ENCODE results near the gene AP1S1.
"Not testable (repeated sequence)": the region's sequence is repeated elsewhere in the genome, so short reads cannot be mapped to it uniquely, and the experiment has no call there.

The AP1S1 gene

GRCh38 chr7:101179713-101180112, 25.4 kb downstream of the AP1S1 start:
- Histone ChIP-seq H3K9me3 (ENCODE audit: control insufficient read depth in 1 of 2, low read length in 2 of 2) (no peaks in the 10 kb centered on the region), H3K36me3 (ENCODE audit: control insufficient read depth in 1 of 2, insufficient read depth in 2 of 2, low read length in 2 of 2) (no peaks in the 10 kb centered on the region), H3K4me1 (ENCODE audit: control insufficient read depth in 1 of 2, insufficient read depth in 2 of 2, low read length in 2 of 2) (peaks cover 3% of the 10 kb centered on the region in 2 donors), H3K4me3 (ENCODE audit: low read depth in 1 of 2, low read length in 2 of 2) (no peak overlapping the region), H3K9ac (ENCODE audit: low read depth in 1 of 2, low read length in 2 of 2) (no peak overlapping the region), H3K27me3 (ENCODE audit: control insufficient read depth in 1 of 2, insufficient read depth in 2 of 2, low read length in 2 of 2) (peaks cover 29 to 34% of the 10 kb centered on the region in 2 donors), H3K27ac (ENCODE audit: low read depth, low read length) (no peak overlapping the region)

- Histone ChIP-seq H3K27me3 (ENCODE audit: control insufficient read depth in 1 of 2, insufficient read depth in 2 of 2, low read length in 2 of 2) (peaks cover 29 to 34% of the 10 kb centered on the region in 2 donors), H3K9ac (ENCODE audit: low read depth in 1 of 2, low read length in 2 of 2) (no peak within 1 kb of the TSS), H3K36me3 (ENCODE audit: control insufficient read depth in 1 of 2, insufficient read depth in 2 of 2, low read length in 2 of 2) (no peaks in the 10 kb centered on the region), H3K9me3 (ENCODE audit: control insufficient read depth in 1 of 2, low read length in 2 of 2) (no peaks in the 10 kb centered on the region), H3K4me3 (ENCODE audit: low read depth in 1 of 2, low read length in 2 of 2) (no peak within 1 kb of the TSS), H3K27ac (ENCODE audit: low read depth, low read length) (no peak within 1 kb of the TSS), H3K4me1 (ENCODE audit: control insufficient read depth in 1 of 2, insufficient read depth in 2 of 2, low read length in 2 of 2) (peaks cover 3% of the 10 kb centered on the region in 2 donors)
These were observed 26.0 kb downstream of the AP1S1 start, which contains the start of gene NAT16 for GRCh38 chr7:101180130-101180755. Gene NAT16, minus strand, starts transcription at chr7:101180293. Its CDS starts 5,486 bp downstream, at chr7:101174807.

DNA sequence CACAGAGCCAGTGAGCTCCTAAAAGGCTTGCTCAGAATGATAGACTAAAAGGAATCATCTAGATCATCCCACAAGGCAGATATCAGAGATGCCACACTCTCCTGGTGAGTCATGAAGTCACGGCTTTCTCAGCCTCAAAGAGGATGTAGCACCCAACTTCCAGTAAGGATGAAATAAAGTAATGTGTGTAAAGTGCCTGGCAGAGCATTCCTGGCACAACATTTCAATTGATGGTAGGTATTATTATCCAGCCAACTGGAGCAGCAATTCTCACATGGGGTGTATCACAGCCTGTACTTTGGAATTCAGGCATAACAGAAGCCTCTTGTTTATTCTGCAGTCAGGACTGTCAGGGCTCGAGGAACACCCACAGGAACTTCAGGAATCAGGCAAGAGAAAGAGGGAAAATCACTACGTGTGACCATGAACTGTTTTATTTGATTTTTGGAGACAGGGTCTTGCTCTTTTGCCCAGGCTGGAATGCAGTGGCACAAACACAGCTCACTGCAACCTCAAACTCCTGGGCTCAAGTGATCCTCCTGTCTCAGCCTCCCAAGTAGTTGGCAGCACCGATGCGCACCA, 31.1 kb downstream of the AP1S1 start:
- no peak overlapping the region for H3K4me3 ChIP-seq (ENCODE audit: low read depth in 1 of 2, low read length in 2 of 2)
- no peak overlapping the region for H3K27ac ChIP-seq (ENCODE audit: low read depth, low read length)
- H3K4me1 ChIP-seq (ENCODE audit: control insufficient read depth in 1 of 2, insufficient read depth in 2 of 2, low read length in 2 of 2), result peaks cover under 1 to 3% of the 10 kb centered on the region in 2 donors
- H3K27me3 ChIP-seq (ENCODE audit: control insufficient read depth in 1 of 2, insufficient read depth in 2 of 2, low read length in 2 of 2), result peaks cover 5 to 6% of the 10 kb centered on the region in 2 donors
- H3K9me3 ChIP-seq (ENCODE audit: control insufficient read depth in 1 of 2, low read length in 2 of 2), result no peaks in the 10 kb centered on the region
- no peaks in the 10 kb centered on the region for H3K36me3 ChIP-seq (ENCODE audit: control insufficient read depth in 1 of 2, insufficient read depth in 2 of 2, low read length in 2 of 2)
- H3K9ac ChIP-seq (ENCODE audit: low read depth in 1 of 2, low read length in 2 of 2), result no peak overlapping the region

DNA sequence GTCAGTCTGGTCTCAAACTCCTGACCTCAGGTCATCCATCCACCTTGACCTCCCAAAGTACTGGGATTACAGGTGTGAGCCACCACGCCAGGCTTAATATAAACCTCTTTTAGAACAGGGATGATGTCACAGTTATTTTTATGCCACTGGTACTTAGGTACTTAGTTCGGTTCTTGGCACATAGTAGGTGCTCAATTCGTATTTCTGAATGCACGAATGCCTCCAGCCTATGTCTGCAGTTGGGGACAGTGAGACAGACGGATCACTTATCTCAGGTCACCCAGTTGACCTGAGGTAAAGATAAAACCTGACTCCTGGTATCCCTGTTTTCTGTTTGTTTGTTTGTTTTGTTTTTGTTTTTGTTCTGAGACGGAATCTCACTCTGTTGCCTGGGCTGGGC, 31.9 kb downstream of the AP1S1 start:
- no peaks in the 10 kb centered on the region for H3K9me3 ChIP-seq (ENCODE audit: control insufficient read depth in 1 of 2, low read length in 2 of 2)

GRCh38 chr7:101186844-101187428, 32.7 kb downstream of the AP1S1 start:
- Histone ChIP-seq H3K9ac (ENCODE audit: low read depth in 1 of 2, low read length in 2 of 2) (no peak overlapping the region), H3K4me3 (ENCODE audit: low read depth in 1 of 2, low read length in 2 of 2) (no peak overlapping the region), H3K27ac (ENCODE audit: low read depth, low read length) (no peak overlapping the region), H3K9me3 (ENCODE audit: control insufficient read depth in 1 of 2, low read length in 2 of 2) (no peaks in the 10 kb centered on the region), H3K36me3 (ENCODE audit: control insufficient read depth in 1 of 2, insufficient read depth in 2 of 2, low read length in 2 of 2) (no peaks in the 10 kb centered on the region), H3K27me3 (ENCODE audit: control insufficient read depth in 1 of 2, insufficient read depth in 2 of 2, low read length in 2 of 2) (no peaks in the 10 kb centered on the region), H3K4me1 (ENCODE audit: control insufficient read depth in 1 of 2, insufficient read depth in 2 of 2, low read length in 2 of 2) (peaks cover 0 to 3% of the 10 kb centered on the region in 2 donors)

More for the DNA sequence above, 31.9 kb downstream of the AP1S1 start:
- H3K27ac ChIP-seq (ENCODE audit: low read depth, low read length), result no peak overlapping the region
- H3K9ac ChIP-seq (ENCODE audit: low read depth in 1 of 2, low read length in 2 of 2), result no peak overlapping the region
- H3K27me3 ChIP-seq (ENCODE audit: control insufficient read depth in 1 of 2, insufficient read depth in 2 of 2, low read length in 2 of 2), result no peaks in the 10 kb centered on the region
- H3K4me3 ChIP-seq (ENCODE audit: low read depth in 1 of 2, low read length in 2 of 2), result no peak overlapping the region
- H3K4me1 ChIP-seq (ENCODE audit: control insufficient read depth in 1 of 2, insufficient read depth in 2 of 2, low read length in 2 of 2), result peaks cover 0 to 3% of the 10 kb centered on the region in 2 donors
- no peaks in the 10 kb centered on the region for H3K36me3 ChIP-seq (ENCODE audit: control insufficient read depth in 1 of 2, insufficient read depth in 2 of 2, low read length in 2 of 2)

DNA sequence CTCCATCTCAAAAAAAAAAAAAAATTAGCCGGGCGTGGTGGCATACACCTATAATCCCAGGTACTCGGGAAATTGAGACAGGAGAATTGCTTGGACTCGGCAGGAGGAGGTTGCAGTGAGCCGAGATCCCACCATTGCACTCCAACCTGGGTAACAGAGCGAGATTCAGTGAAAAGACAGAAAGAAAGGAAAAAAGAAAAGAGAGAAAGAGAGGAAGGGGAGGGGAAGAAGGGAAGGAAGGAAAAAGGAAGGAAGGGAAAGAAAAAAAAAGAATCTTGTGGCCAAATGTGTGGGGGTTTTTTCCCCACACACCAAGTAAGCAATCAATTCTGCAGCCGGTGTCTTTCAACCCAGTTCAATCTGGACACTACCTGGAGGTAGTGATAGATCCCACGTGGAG, 34.8 kb downstream of the AP1S1 start:
- no peaks in the 10 kb centered on the region for H3K4me1 ChIP-seq (ENCODE audit: control insufficient read depth in 1 of 2, insufficient read depth in 2 of 2, low read length in 2 of 2)
- H3K9ac ChIP-seq (ENCODE audit: low read depth in 1 of 2, low read length in 2 of 2), result no peak overlapping the region
- H3K4me3 ChIP-seq (ENCODE audit: low read depth in 1 of 2, low read length in 2 of 2), result no peak overlapping the region
- H3K27ac ChIP-seq (ENCODE audit: low read depth, low read length), result no peak overlapping the region
- no peaks in the 10 kb centered on the region for H3K27me3 ChIP-seq (ENCODE audit: control insufficient read depth in 1 of 2, insufficient read depth in 2 of 2, low read length in 2 of 2)
- H3K36me3 ChIP-seq (ENCODE audit: control insufficient read depth in 1 of 2, insufficient read depth in 2 of 2, low read length in 2 of 2), result no peaks in the 10 kb centered on the region
- H3K9me3 ChIP-seq (ENCODE audit: control insufficient read depth in 1 of 2, low read length in 2 of 2), result no peaks in the 10 kb centered on the region

GRCh38 chr7:101195884-101196283, 41.6 kb downstream of the AP1S1 start:
- no peak overlapping the region for H3K27ac ChIP-seq (ENCODE audit: low read depth, low read length)
- no peaks in the 10 kb centered on the region for H3K36me3 ChIP-seq (ENCODE audit: control insufficient read depth in 1 of 2, insufficient read depth in 2 of 2, low read length in 2 of 2)
- no peaks in the 10 kb centered on the region for H3K9me3 ChIP-seq (ENCODE audit: control insufficient read depth in 1 of 2, low read length in 2 of 2)
- no peak overlapping the region for H3K9ac ChIP-seq (ENCODE audit: low read depth in 1 of 2, low read length in 2 of 2)
- H3K27me3 ChIP-seq (ENCODE audit: control insufficient read depth in 1 of 2, insufficient read depth in 2 of 2, low read length in 2 of 2), result peaks cover 0 to 3% of the 10 kb centered on the region in 2 donors
- H3K4me3 ChIP-seq (ENCODE audit: low read depth in 1 of 2, low read length in 2 of 2), result no peak overlapping the region
- no peaks in the 10 kb centered on the region for H3K4me1 ChIP-seq (ENCODE audit: control insufficient read depth in 1 of 2, insufficient read depth in 2 of 2, low read length in 2 of 2)

DNA sequence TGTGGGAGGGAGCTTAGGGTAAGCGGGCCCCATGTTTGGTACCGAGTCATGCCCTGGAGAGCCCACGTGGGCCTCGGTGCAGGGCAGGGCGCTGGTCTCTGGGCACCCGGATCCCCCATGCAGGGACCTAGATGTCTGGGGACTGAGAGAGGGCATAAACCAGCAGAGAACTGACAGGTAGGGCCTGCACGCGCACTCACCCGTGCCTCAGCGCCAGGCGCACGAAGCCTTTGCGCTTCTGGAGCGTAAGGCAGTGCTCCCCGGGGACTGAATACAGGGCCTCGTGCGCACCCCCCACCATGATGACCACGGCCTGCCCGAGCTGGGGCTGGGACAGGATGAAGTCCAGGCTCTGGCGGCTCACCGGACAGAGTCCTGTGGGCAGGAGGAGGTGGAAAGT, 43.7 kb downstream of the AP1S1 start:
- Histone ChIP-seq H3K27ac (ENCODE audit: low read depth, low read length) (no peak overlapping the region), H3K27me3 (ENCODE audit: control insufficient read depth in 1 of 2, insufficient read depth in 2 of 2, low read length in 2 of 2) (peaks cover 0 to 7% of the 10 kb centered on the region in 2 donors), H3K9me3 (ENCODE audit: control insufficient read depth in 1 of 2, low read length in 2 of 2) (no peaks in the 10 kb centered on the region), H3K9ac (ENCODE audit: low read depth in 1 of 2, low read length in 2 of 2) (no peak overlapping the region), H3K36me3 (ENCODE audit: control insufficient read depth in 1 of 2, insufficient read depth in 2 of 2, low read length in 2 of 2) (no peaks in the 10 kb centered on the region), H3K4me1 (ENCODE audit: control insufficient read depth in 1 of 2, insufficient read depth in 2 of 2, low read length in 2 of 2) (peaks cover 0 to 4% of the 10 kb centered on the region in 2 donors), H3K4me3 (ENCODE audit: low read depth in 1 of 2, low read length in 2 of 2) (no peak overlapping the region)

GRCh38 chr7:101198476-101198875, 44.2 kb downstream of the AP1S1 start:
- Histone ChIP-seq H3K4me3 (ENCODE audit: low read depth in 1 of 2, low read length in 2 of 2) (no peak overlapping the region), H3K9me3 (ENCODE audit: control insufficient read depth in 1 of 2, low read length in 2 of 2) (no peaks in the 10 kb centered on the region), H3K4me1 (ENCODE audit: control insufficient read depth in 1 of 2, insufficient read depth in 2 of 2, low read length in 2 of 2) (peaks cover 0 to 4% of the 10 kb centered on the region in 2 donors), H3K9ac (ENCODE audit: low read depth in 1 of 2, low read length in 2 of 2) (no peak overlapping the region), H3K27ac (ENCODE audit: low read depth, low read length) (no peak overlapping the region), H3K27me3 (ENCODE audit: control insufficient read depth in 1 of 2, insufficient read depth in 2 of 2, low read length in 2 of 2) (peaks cover 0 to 7% of the 10 kb centered on the region in 2 donors), H3K36me3 (ENCODE audit: control insufficient read depth in 1 of 2, insufficient read depth in 2 of 2, low read length in 2 of 2) (no peaks in the 10 kb centered on the region)

DNA sequence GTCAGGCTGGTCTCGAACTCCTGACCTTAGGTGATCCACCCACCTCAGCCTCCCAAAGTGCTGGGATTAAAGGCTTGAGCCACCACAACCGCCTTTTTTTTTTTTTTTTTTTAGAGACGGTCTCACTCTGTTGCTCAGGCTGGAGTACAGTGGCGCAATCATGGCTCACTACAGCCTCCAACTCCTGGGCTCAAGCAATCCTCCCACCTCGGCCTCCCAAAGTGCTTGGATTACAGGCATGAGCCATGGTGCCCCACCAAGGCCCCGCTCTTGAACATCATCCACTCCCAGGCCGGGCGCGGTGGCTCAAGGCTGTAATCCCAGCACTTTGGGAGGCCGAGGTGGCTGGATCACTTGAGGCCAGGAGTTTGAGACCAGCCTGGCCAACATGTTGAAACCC, 45.2 kb downstream of the AP1S1 start:
- H3K27me3 ChIP-seq (ENCODE audit: control insufficient read depth in 1 of 2, insufficient read depth in 2 of 2, low read length in 2 of 2), result not testable (repeated sequence)

More for the DNA sequence above, 45.2 kb downstream of the AP1S1 start:
- not testable (repeated sequence) for H3K4me3 ChIP-seq (ENCODE audit: low read depth in 1 of 2, low read length in 2 of 2); H3K27ac ChIP-seq (ENCODE audit: low read depth, low read length); H3K36me3 ChIP-seq (ENCODE audit: control insufficient read depth in 1 of 2, insufficient read depth in 2 of 2, low read length in 2 of 2); H3K4me1 ChIP-seq (ENCODE audit: control insufficient read depth in 1 of 2, insufficient read depth in 2 of 2, low read length in 2 of 2); H3K9me3 ChIP-seq (ENCODE audit: control insufficient read depth in 1 of 2, low read length in 2 of 2); H3K9ac ChIP-seq (ENCODE audit: low read depth in 1 of 2, low read length in 2 of 2)

Data from duodenal mucosa (tissue), 2 donors.